OCI-LY7 (cell line): ENCODE data around the gene WDR86. TPM values are rescaled to one million over a fixed set of nuclear protein-coding genes. Genes with fewer than 3 reads are reported as not detected.

Source experiments
- BruUV-seq: library from RNA; stranded (reverse); fragments of 400-500 nt; replicated peaks from 2 replicates; lab custom pipeline; 2021; lab: Mats Ljungman, UMichigan
- CTCF ChIA-PET: fragments of 300-600 bp; sonication (Branson Sonifier 250); formaldehyde crosslinking; loops from one replicate; lab custom pipeline; 2022; ENCODE audit warnings: antibody characterized with exemption; ENCODE audit not compliant: unreplicated experiment; lab: Charles Lee
- POLR2A ChIA-PET: fragments of 300-600 bp; sonication (Branson Sonifier 250); formaldehyde crosslinking; loops from one replicate; lab custom pipeline; 2022; ENCODE audit warnings: antibody characterized with exemption; lab: Charles Lee
- DNase-seq: peaks from one replicate; pipeline ENCODE4 v3.0.0-alpha.2; 2015; ENCODE audit warnings: low spot score
- H2AFZ ChIP-seq: fragments of 200-600 bp; sonication (generic), shearing (Covaris generic); 2 replicates; pipeline ENCODE4 v1.6.1; 2014; ENCODE audit warnings: mild to moderate bottlenecking, antibody characterized with exemption, low read length, moderate library complexity
- H3K27ac ChIP-seq: fragments of 200-600 bp; sonication (generic); 2 replicates; pipeline ENCODE4 v1.5.1; 2014; ENCODE audit warnings: mixed run types, low read depth, mild to moderate bottlenecking, moderate library complexity, low read length, inconsistent platforms; ENCODE audit not compliant: poor library complexity, severe bottlenecking
- H3K36me3 ChIP-seq: fragments of 200-600 bp; sonication (generic); 2 replicates; pipeline ENCODE4 v1.6.1; 2014; ENCODE audit warnings: mild to moderate bottlenecking, antibody characterized with exemption, low read length, moderate library complexity, mixed read lengths; ENCODE audit not compliant: insufficient read depth
- H3K4me1 ChIP-seq: fragments of 200-600 bp; sonication (generic); 2 replicates; pipeline ENCODE4 v1.5.1; 2014; ENCODE audit warnings: mild to moderate bottlenecking, low read length; ENCODE audit not compliant: insufficient read depth, poor library complexity, severe bottlenecking
- H3K4me2 ChIP-seq: fragments of 200-600 bp; sonication (generic); 2 replicates; pipeline ENCODE4 v1.6.1; 2014; ENCODE audit warnings: mild to moderate bottlenecking, low read length
- H3K4me3 ChIP-seq: fragments of 200-600 bp; sonication (generic); 2 replicates; pipeline ENCODE4 v1.5.1; 2014; ENCODE audit warnings: mild to moderate bottlenecking, low read depth, low read length; ENCODE audit not compliant: poor library complexity, severe bottlenecking
- H3K79me2 ChIP-seq: fragments of 200-600 bp; sonication (generic); 2 replicates; pipeline ENCODE4 v1.6.1; 2016; ENCODE audit warnings: low read depth, mild to moderate bottlenecking, low read length, moderate library complexity, mixed read lengths; ENCODE audit not compliant: insufficient read depth
- H3K9me2 ChIP-seq: fragments of 200-600 bp; sonication (generic); 2 replicates; pipeline ENCODE4 v1.6.1; 2016; ENCODE audit warnings: mild to moderate bottlenecking, low read length, mixed read lengths; ENCODE audit not compliant: insufficient read depth
- H3K9me3 ChIP-seq: fragments of 200-600 bp; sonication (generic); 2 replicates; pipeline ENCODE4 v1.6.1; 2014; ENCODE audit warnings: mild to moderate bottlenecking, mixed run types, low read length, mixed read lengths
- H4K20me1 ChIP-seq: fragments of 200-600 bp; sonication (generic); 2 replicates; pipeline ENCODE4 v1.6.1; 2014; ENCODE audit warnings: mild to moderate bottlenecking, antibody characterized with exemption, low read length, moderate library complexity, mixed read lengths; ENCODE audit not compliant: insufficient read depth
- EZH2phosphoT487 ChIP-seq: fragments of 200-600 bp; sonication (generic); IDR thresholded peaks from 2 replicates; pipeline ENCODE4 v1.6.1; 2018; ENCODE audit warnings: low read depth, borderline replicate concordance, mild to moderate bottlenecking, mixed run types, antibody characterized with exemption, low read length, moderate library complexity, mixed read lengths
- intact Hi-C: fragments of 100-400 bp; cut with micrococcal nuclease; formaldehyde crosslinking; loops from one replicate; pipeline ENCODE4 v1.10.0; 2022; ENCODE audit not compliant: unreplicated experiment
- microRNA-seq: library from miRNA; unstranded; fragments of <30 nt; microRNA quantifications from one replicate; pipeline ENCODE4 v1.2.0, GENCODE V29; 2022; ENCODE audit warnings: borderline replicate concordance
- small RNA-seq: library from RNA; depleted of rRNA; stranded (forward); fragments of <200 nt; gene quantifications from one replicate; pipeline ENCODE3, GENCODE V24; 2014
- total RNA-seq, 2 experiments: library from RNA; depleted of rRNA in 1 of 2; stranded (reverse); fragments of >200 nt in 1 of 2; shearing (Covaris generic) in 1 of 2; gene quantifications; 2 replicates each; pipeline ENCODE4 v1.2.3, GENCODE V29; 2014 to 2022
- TF ChIP-seq, protein P1 (sequence below): fragments of 200-600 bp; sonication (generic); conservative IDR thresholded peaks from 2 replicates; pipeline ENCODE4 v1.5.1; 2014; ENCODE audit warnings: mild to moderate bottlenecking, antibody characterized with exemption, low read length, moderate library complexity, mixed read lengths

Gene WDR86
- total RNA-seq, 2 experiments from 2014 or later, result 0.44 to 0.51 TPM

DNA sequence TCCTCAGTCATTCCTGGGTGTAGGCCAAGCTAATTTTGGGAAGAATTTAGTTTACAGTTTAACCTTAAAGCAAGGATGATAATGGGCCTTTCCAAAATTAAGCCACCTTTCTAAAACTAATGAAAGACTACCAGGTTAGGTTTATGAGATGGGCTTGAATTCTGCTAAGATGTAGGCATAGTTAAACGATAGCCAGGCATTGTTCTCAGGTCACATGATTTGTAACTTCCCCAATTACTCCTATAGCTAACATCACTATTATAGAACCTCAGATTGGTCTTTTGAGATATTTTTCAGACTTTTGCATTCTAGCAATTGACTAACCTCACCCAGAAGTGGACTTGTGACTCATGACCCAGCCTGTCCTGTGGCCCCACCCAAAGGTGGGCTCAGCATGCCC is 75.2 kb downstream of the WDR86 start:
- Histone ChIP-seq H4K20me1 (no peaks in the 10 kb centered on the region), H3K36me3 (no peaks in the 10 kb centered on the region), H2AFZ (no peak overlapping the region), H3K9me2 (no peaks in the 10 kb centered on the region), H3K4me2 (no peak overlapping the region), H3K4me1 (no peaks in the 10 kb centered on the region), H3K4me3 (no peak overlapping the region), H3K9me3 (peaks cover 5% of the 10 kb centered on the region; the same call in 1 of the 2 replicates), H3K27ac (no peak overlapping the region), H3K79me2 (no peaks in the 10 kb centered on the region)
- DNase-seq, result no peak
- ChIA-PET POLR2A (interaction anchor here (1.4 kb wide), 1 partner anchor 17 kb away, joined by 4 read pairs; no protein-coding TSS in a partner anchor), CTCF (interaction anchor here (0.7 kb wide), 1 partner anchor 185 kb away, joined by 3 read pairs; no protein-coding TSS in a partner anchor)
- no TSS peak for BruUV-seq
- intact Hi-C loops, result no loop called here
- no peak for TF ChIP-seq EZH2phosphoT487
- TF ChIP-seq, protein P1, sequence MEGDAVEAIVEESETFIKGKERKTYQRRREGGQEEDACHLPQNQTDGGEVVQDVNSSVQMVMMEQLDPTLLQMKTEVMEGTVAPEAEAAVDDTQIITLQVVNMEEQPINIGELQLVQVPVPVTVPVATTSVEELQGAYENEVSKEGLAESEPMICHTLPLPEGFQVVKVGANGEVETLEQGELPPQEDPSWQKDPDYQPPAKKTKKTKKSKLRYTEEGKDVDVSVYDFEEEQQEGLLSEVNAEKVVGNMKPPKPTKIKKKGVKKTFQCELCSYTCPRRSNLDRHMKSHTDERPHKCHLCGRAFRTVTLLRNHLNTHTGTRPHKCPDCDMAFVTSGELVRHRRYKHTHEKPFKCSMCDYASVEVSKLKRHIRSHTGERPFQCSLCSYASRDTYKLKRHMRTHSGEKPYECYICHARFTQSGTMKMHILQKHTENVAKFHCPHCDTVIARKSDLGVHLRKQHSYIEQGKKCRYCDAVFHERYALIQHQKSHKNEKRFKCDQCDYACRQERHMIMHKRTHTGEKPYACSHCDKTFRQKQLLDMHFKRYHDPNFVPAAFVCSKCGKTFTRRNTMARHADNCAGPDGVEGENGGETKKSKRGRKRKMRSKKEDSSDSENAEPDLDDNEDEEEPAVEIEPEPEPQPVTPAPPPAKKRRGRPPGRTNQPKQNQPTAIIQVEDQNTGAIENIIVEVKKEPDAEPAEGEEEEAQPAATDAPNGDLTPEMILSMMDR, result no peak

Small RNA genes lying within 50 kb of the gene (microRNA-seq; reads per million reads assigned to microRNA genes)
- not detected for gene MIR3907

Small RNA genes lying within 50 kb of the gene (small RNA-seq; reads per million reads assigned to genes)
- gene MIR3907, result not detected

Other genes with a start within 250 kb of the WDR86 start
- gene GBX1, start 242.3 kb downstream of the WDR86 start, total RNA-seq (2014; rRNA removed; shearing (Covaris generic)), result not detected in 2 replicates
- gene GBX1, start 242.3 kb downstream of the WDR86 start, total RNA-seq (2022), result not detected in 2 replicates
- gene ASB10, start 222.8 kb downstream of the WDR86 start, total RNA-seq (2014; rRNA removed; shearing (Covaris generic)), result not detected in 2 replicates
- not detected in 2 replicates for gene ASB10, start 222.8 kb downstream of the WDR86 start, total RNA-seq (2022)
- gene H2BK1, start 199.6 kb downstream of the WDR86 start, total RNA-seq (2014; rRNA removed; shearing (Covaris generic)), result 1.3 TPM in 1 of 2 replicates, not detected in the other
- not detected in 2 replicates for gene H2BK1, start 199.6 kb downstream of the WDR86 start, total RNA-seq (2022)
- 30.7 and 31.8 TPM in 2 replicates for gene ABCF2, start 182.8 kb downstream of the WDR86 start, total RNA-seq (2014; rRNA removed; shearing (Covaris generic))
- gene ABCF2, start 182.8 kb downstream of the WDR86 start, total RNA-seq (2022), result 28.6 and 44.9 TPM in 2 replicates
- gene CHPF2, start 177.6 kb downstream of the WDR86 start, total RNA-seq (2014; rRNA removed; shearing (Covaris generic)), result 19.8 and 27.0 TPM in 2 replicates
- gene CHPF2, start 177.6 kb downstream of the WDR86 start, total RNA-seq (2022), result 29.8 and 34.2 TPM in 2 replicates
- 1.5 and 2.5 TPM in 2 replicates for gene SMARCD3, start 161.3 kb downstream of the WDR86 start, total RNA-seq (2014; rRNA removed; shearing (Covaris generic))
- 1.5 and 1.9 TPM in 2 replicates for gene SMARCD3, start 161.3 kb downstream of the WDR86 start, total RNA-seq (2022)
- 44.1 and 44.2 TPM in 2 replicates for gene NUB1, start 68.2 kb downstream of the WDR86 start, total RNA-seq (2014; rRNA removed; shearing (Covaris generic))
- gene NUB1, start 68.2 kb downstream of the WDR86 start, total RNA-seq (2022), result 50.7 and 57.0 TPM in 2 replicates
- 0.09 and 0.26 TPM in 2 replicates for gene CRYGN, start 30.1 kb upstream of the WDR86 start, total RNA-seq (2014; rRNA removed; shearing (Covaris generic))
- not detected in 2 replicates for gene CRYGN, start 30.1 kb upstream of the WDR86 start, total RNA-seq (2022)
- gene RHEB, start 109.9 kb upstream of the WDR86 start, total RNA-seq (2014; rRNA removed; shearing (Covaris generic)), result 57.6 and 88.0 TPM in 2 replicates
- 93.2 and 98.8 TPM in 2 replicates for gene RHEB, start 109.9 kb upstream of the WDR86 start, total RNA-seq (2022)